Hippocampal formation (tissue), 2 donors: Measurements from ENCODE around the gene TFAP2A.

Experiments
- DNase-seq, 2 donors: peaks; one replicate each; lab custom pipeline; 2025; lab: John Stamatoyannopoulos, UW

Gene TFAP2A

GRCh38 chr6:10412461-10413261, 2.2 kb downstream of the TFAP2A start:
- no peak for DNase-seq

DNA sequence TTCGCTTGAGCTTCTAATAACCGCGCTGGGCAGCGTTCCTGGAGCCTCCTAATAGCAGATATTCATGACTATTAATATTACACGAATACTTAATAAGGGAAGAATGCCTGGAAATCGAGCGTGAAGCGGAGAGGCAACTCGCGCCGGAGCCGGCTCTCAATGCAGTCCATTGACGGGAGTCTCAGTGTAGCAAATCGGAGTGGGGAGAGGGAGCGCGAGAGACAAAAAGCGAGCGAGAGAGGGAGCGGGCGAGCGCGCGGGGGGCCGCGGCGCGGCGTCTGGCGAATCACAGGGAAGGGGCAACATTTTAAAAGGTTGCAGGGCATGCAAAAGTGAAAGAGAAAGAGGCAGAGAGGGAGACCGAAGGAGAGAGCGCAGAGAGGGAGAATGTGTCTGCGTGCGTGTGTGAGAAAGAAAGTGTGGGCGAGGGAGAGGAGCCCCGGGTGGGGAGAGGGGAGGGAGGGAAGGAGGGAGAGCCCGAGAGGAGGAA, 2.9 kb downstream of the TFAP2A start:
- DNase-seq = no peak

- DNase-seq = no peak
These were observed 3.5 kb downstream of the TFAP2A start for GRCh38 chr6:10411131-10411970.

DNA sequence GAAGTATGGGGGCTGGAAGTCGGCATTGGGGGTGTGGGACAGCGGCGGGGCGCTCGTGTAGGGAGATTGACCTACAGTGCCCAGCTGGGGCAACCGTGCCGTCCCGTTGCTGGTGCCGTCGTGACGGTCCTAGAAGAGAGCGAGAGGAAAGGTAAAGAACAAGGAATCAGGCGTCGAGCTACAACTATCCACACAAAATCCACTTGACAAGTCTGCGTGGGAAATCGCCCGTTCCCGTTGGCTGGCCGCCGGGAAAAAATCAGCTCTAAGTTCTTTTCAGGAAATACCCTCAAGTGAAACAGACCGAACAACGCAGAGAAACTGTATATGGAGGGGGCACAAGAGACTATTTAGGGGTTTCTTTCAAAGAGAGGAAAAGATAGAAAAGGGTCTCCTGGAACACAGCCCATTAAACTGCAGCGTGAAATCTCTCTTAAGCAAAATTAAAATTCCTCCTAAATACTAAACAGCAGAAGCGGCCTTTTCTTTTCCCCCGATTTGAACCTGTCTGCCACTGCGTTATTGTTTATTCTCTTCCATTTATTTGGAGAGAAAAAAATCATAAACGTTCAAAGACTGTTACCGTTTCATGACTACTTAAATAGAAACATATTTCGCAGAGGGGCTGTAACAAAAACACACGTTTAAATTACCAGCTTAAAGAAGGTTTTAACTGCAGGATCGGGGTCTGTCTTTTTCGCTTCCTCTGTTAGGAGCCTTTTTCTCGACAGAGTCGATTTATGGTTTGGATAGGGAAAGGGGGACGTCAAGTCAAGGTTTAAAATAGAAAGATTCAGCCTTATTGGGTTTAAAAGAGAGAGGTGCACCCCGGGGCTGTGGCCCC, 4.4 kb downstream of the TFAP2A start:
- no peak for DNase-seq

GRCh38 chr6:10409731-10410206, 5.1 kb downstream of the TFAP2A start:
- DNase-seq = no peak

- DNase-seq = no peak
These were observed 5.6 kb downstream of the TFAP2A start for GRCh38 chr6:10409233-10409721.

- no peak for DNase-seq
These were observed 6.4 kb downstream of the TFAP2A start for GRCh38 chr6:10408457-10408856.

DNA sequence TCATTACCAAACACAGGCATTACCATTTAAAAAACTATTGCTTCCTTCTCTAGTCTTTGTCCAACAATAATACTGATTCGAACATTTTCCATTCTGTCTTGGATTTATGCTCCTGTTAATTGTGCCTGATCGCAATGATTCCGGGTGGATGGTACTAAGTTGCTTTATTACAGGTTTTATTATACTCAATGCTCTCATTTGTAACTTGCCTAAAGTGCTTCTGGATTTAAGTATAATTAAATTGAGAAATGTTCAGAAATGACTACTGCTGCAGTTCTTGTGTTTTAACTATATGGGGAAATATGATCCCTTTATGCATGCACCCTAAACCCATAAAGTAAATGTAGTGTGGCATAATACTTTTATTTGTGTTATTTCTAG, 7.2 kb downstream of the TFAP2A start:
- DNase-seq = no peak

DNA sequence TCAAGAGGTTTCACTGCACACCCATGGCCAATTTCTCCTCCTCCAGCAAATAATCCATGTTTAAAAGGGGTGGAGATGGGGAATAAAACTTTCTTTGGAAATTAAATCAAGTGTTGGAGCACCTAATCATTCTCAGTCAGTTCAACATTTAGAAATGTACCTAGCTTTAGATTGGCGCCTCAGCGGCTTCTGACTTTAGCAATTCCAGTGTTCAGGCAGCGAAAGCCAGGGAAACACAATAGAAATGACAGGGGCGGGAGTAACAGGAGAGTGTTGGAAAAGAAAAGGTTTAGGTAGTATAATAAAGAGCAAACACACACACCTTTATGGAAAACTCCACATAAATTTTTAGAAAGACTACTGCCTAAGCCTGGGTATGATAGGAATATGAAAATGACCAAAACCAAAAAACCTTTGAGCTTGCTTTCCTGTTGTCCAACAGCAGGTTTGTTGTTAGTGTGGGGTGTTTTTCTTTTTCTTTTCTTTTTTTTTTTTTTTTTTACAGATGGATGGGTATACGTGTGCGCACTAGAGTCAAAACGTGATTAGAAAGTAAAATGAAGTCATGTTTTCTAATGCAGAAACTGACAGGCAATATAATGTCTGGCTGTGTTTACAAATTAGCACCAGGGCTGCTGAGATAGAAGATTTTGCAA, 7.7 kb downstream of the TFAP2A start:
- DNase-seq = no peak

DNA sequence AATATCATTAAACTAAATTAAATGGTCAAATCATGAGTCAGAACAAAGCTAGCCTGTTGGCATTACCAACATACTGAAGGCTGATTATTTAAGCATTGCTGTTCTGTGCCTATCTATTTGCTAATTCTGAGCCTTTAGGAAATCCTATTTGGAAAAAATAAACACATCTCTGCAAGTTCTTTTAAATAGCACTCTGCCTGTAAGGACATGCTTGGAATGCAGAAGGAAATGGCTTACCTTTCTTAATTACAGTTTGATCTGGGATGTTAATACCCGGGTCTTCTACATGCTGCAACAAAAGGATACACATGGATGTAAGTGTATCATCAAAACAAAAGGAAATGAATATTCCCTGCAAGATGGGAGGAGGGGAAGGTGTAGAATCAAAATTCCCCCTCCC, 8.3 kb downstream of the TFAP2A start:
- DNase-seq = no peak

DNA sequence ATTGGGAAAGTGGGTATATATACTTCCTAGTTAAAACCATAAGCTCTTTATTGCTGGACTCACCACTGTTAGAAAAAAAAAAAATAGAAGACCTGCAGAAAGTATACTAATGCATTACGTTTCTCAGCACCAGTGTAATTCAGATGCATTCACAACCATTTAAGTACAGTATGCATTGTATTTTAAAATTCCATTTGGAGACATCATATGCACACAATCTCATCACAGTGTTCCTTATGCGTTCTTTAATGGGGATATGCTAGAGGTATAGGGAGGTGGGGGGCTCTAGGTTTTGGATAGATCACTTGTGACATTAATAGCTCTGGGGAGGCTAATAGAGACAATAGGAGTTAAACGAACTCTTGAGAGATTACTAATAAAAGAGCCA, 9.4 kb downstream of the TFAP2A start:
- no peak for DNase-seq

GRCh38 chr6:10404799-10405512, 9.9 kb downstream of the TFAP2A start:
- no peak for DNase-seq

- peak; percentile 83 to 84 for DNase-seq
These were observed 10.6 kb downstream of the TFAP2A start for GRCh38 chr6:10404107-10404798.

- no peak for DNase-seq
These were observed 11.3 kb downstream of the TFAP2A start for GRCh38 chr6:10403385-10404106.

- no peak for DNase-seq
These were observed 12.1 kb downstream of the TFAP2A start for GRCh38 chr6:10402648-10403311.

- no peak for DNase-seq
These were observed 13.1 kb downstream of the TFAP2A start for GRCh38 chr6:10401632-10402223.

DNA sequence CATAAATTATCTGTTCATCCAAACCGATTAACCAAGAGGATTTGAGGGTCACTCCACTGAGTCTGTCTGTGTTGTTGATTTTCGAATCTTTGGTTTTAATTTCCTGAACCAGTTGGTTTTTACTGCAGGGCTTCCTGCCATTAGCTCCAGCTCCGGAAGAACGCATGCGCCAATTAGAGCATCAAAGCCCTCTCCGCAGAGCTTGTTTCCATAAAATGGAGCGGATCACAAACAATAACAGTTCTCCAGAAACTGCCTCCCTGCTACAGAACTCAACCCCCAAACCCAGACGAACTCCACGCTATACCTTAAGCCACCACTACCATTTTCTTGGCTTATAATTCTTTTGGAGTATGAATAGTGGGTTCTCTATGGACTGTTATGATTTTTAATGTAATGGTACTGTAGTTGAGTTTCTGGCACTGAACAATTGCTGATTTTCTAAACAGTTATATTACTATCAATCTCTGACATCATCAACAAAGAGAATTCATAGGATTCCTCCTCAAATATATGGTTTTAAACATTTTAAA, 13.8 kb downstream of the TFAP2A start:
- no peak for DNase-seq

DNA sequence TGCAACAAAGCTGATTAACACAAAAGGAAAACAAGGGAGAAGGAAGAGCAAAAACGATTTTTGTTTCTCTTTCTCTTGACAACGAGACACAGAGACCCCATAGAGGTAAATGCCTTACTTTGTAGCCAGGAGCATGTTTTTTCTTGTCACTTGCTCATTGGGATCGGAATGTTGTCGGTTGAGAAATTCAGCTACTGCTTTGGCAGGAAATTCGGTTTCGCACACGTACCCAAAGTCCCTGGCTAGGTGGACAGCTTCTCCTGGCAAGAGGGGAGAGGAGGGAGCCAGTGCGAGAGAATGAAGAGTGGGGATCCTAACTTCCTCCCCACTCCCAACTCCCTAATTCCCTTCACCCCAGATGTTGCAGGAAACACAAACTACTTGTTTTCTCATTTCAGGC, 14.5 kb downstream of the TFAP2A start:
- no peak for DNase-seq
